Posterior vena cava (tissue), 2 donors: ENCODE measurements around the gene SERPINE1. TPM values are rescaled to one million over a fixed set of nuclear protein-coding genes. Genes with fewer than 3 reads are reported as not detected.
"Not testable (repeated sequence)": the region's sequence is repeated elsewhere in the genome, so short reads cannot be mapped to it uniquely, and the experiment has no call there.

Source experiments
- DNase-seq: peaks from one replicate; pipeline ENCODE4 v3.0.0-alpha.2; 2020; ENCODE audit warnings: low spot score
- intact Hi-C, 2 donors: fragments of 100-400 bp; cut with DNase I; formaldehyde crosslinking; loops; one replicate each; pipeline versions ENCODE4 v1.14.1 to v1.14.2; 2022 to 2023
- total RNA-seq, 2 donors: library from RNA; stranded (reverse); fragmentation: NEBNext Ultra II Directional; extraction: Animal tissue kit (Norgen Biotek cat#: 25700); gene quantifications; one replicate each; pipeline ENCODE4 v1.2.1, GENCODE V29; 2021
- donor health status: DM: yes; HTN: yes; CAD: no.
- donor health status: DM: yes; HTN: yes; CAD: no.

SERPINE1 gene
- total RNA-seq, 2 donors from 2014 or later = 77.3 to 240 TPM

DNA sequence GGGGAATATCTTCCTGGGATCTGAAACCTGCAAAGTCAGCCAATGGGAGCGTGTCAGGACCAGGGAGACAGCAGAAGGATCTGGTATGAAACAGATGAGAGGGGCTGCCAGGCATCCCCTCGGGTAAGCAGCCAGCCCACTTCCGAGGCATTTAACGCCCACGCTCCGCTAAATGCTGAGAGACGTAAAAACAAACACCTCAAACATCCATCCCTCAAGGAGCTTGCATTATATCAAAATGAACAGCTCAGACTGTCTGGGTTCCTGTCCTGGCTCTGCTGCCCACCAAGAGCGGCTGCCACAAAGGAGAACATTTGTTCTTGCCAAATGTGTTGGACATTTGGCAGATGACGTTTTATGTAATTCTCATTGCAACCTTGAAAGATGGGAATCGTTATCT lies 7.0 kb upstream of the SERPINE1 start:
- DNase-seq = no peak
- intact Hi-C loops = no loop called here

DNA sequence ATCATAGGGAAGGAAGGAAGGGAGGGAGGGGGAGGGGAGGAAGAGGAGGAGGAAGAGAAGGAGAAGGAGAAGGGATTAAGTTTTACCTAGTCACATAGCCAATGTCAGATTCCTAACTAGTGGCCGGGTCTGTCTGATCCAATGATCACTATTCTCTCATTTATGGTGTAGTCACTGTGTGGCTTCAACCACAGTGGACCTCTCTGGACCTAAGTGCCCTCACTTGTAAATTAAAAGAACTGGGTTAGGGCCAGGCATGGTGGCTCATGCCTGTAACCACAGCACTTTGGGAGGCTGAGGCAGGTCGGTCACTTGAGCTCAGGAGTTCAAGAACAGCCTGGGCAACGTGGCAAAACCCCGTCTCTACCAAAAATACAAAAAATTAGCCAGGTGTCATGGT lies 6.6 kb upstream of the SERPINE1 start:
- no peak for DNase-seq
- intact Hi-C loops = no loop called here

DNA sequence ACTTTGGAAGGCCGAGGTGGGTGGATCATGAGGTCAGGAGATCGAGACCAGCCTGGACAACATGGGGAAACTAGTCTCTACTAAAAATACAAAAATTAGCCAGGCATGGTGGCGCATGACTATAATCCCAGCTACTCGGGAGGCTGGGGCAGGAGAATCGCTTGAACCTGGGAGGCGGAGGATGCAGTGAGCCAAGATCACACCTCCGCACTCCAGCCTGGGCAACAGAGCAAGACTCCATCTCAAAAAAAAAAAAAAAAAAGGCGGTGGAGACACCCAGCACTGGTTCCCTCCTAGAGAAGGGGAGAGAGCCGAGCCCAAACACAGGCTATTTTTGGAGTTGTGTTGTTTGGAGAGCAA lies 5.3 kb upstream of the SERPINE1 start:
- DNase-seq, intact Hi-C loops: not testable (repeated sequence)

DNA sequence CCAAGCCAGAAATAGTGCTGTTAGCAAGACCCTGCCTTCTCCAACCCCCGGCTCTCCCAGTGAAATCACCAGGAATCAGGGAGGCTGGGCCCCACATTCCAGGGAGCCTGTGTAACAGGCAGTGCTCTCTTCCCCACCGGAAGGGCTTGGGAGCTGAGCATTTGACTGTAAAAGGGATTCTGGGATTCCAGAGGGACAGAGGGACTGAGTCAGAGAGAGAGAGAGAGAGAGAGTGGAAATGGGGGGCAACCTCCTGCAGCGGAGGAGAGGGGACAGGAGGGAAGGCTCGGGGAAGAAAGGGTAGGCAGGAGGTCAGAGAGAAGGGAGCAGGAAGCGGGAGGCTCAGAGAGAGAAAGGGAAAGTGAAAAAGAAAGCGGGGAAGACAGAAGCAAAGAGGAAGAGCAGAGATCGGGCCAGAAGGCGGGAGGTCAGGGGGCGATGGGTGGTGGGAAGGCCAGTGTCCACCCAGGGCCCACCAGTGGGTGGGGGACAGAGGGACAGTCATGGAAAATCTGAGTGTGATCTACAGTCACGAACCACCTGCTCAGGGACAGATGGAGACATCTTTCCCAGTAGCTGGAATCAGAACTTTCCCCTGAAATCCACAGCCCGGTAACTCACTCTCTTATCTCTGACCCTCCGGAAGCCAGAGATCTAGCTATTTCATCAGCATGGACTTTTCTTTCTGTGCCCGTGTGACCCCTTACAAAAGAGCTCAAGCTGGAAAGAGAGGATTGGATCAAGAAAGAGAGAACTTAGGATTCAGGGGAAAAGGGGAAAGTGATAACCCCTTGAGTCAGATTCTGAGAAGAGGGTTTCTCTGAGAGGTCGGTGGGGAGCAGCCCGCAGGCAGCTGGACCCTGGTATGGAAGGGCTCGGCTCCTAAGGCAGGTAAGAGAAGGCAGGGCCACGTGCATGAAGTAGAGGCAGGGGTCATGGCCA lies 4.6 kb upstream of the SERPINE1 start:
- peak; percentile 96 for DNase-seq
- intact Hi-C loops = no loop called here

DNA sequence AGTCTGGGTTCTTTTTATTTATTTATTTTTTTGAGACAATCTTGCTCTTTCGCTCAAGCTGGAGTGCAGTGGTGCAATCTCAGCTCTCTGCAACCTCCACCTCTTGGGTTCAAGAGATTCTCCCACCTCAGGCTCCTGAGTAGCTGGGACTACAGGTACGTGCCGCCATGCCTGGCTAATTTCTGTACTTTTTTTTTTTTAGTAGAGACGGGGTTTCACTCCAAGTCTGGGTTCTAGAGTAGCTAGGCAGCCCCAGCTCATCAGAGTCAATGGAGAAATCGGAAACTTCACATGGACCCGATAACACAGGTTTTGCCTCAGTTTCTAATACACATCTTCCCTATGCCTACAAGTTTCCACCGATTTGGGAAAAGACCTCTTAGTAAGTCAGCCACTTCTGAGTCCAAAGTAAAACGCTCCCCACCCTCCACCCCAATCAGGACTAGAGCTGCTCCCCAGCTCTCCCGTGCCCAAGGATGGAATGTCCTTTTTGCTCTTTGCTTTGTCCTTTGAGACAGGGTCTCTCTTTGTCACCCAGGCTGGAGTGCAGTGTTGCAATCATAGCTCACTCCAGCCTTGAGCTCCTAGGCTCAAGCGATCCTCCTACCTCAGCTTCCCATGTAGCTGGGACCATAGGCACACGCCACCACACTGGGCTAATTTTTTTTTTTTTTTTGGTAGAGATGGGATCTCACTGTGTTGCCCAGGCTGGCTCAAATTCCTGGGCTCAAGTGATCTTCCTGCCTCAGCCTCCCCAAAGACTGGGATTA lies 3.8 kb upstream of the SERPINE1 start:
- no peak for DNase-seq
- intact Hi-C loops = no loop called here

DNA sequence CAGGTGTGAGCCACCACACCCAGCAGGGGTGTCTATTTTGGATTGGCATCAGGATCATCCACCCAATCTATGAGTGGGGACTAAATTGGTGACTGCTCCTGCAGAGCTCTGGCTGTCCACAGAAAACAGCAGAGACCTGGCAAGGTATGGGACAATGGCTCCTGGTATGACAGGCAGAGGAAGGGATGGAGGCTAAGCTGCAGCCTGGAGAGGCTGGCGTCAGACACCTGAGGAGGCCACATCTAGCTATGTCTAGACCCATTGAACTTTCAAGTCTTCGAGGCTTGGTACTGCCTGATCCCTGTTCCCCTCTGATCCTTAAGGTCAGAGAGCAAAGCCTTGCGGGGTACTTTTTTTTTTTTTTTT lies 3.2 kb upstream of the SERPINE1 start:
- DNase-seq = no peak
- intact Hi-C loops = no loop called here

DNA sequence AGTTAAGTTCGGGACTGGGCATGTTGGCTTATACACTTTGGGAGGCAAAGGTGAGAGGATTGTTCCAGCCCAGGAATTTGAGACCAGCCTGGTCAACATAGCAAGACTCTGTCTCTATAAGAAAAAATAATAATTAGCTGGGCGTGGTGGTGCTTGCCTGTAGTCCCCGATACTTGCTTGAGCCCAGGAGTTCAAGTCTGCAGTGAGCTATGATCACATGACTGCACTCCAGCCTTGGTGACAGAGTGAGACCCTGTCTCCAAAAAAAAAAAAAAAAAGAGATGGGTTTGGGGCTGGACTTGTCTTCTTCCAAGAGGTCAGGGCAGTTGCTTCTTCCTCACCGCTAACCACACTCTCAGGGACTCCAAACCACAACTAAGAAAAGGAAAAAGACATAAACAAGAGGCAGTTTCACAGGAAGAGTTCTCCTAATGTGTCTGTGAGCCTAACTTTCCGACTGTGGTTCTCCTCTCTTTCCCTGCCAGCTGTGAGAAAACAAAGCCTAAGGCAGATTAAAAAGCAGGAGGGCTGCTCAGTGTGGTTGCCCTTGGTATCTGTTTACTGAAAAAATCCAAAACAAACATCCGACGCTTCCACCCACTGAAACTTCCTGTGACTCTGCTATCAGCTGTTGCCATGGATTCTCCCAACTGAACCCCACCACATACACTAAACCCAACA lies 2.4 kb upstream of the SERPINE1 start:
- no peak for DNase-seq
- intact Hi-C loops = no loop called here

DNA sequence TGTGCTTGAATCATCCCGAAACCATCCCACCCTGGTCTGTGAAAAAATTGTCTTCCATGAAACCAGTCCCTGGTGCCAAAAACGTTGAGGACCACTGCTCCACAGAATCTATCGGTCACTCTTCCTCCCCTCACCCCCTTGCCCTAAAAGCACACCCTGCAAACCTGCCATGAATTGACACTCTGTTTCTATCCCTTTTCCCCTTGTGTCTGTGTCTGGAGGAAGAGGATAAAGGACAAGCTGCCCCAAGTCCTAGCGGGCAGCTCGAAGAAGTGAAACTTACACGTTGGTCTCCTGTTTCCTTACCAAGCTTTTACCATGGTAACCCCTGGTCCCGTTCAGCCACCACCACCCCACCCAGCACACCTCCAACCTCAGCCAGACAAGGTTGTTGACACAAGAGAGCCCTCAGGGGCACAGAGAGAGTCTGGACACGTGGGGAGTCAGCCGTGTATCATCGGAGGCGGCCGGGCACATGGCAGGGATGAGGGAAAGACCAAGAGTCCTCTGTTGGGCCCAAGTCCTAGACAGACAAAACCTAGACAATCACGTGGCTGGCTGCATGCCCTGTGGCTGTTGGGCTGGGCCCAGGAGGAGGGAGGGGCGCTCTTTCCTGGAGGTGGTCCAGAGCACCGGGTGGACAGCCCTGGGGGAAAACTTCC lies 784 bp upstream of the SERPINE1 start:
- intact Hi-C loops = no loop called here
- peak; percentile 95 for DNase-seq

DNA sequence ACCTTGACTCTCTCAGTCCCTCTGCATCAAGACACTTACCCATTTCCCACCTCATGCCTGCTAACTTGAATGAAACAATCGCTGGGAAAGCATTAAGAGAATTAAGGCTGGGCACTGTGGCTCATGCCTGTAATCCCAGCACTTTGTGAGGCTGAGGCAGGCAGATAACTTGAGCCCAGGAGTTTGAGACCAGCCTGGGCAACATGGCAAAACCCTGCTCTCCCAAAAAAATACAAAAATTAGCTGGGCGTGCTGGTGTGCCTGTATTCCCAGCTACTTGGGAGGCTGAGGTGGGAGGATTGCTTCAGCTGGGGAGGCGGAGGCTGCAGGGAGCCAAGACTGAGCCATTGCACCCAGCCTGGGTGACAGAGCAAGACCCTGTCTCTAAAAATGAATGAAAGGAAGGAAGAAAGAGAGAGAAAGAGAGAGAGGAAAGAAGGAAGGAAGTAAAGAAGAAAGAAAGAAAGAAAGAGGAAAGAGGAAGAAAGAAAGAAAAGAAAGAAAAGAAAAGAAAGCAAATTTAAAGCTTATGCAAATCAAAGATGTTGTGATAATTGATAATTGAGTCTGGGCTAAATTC lies 646 bp downstream of the SERPINE1 start:
- no peak for DNase-seq
- intact Hi-C loops = no loop called here

DNA sequence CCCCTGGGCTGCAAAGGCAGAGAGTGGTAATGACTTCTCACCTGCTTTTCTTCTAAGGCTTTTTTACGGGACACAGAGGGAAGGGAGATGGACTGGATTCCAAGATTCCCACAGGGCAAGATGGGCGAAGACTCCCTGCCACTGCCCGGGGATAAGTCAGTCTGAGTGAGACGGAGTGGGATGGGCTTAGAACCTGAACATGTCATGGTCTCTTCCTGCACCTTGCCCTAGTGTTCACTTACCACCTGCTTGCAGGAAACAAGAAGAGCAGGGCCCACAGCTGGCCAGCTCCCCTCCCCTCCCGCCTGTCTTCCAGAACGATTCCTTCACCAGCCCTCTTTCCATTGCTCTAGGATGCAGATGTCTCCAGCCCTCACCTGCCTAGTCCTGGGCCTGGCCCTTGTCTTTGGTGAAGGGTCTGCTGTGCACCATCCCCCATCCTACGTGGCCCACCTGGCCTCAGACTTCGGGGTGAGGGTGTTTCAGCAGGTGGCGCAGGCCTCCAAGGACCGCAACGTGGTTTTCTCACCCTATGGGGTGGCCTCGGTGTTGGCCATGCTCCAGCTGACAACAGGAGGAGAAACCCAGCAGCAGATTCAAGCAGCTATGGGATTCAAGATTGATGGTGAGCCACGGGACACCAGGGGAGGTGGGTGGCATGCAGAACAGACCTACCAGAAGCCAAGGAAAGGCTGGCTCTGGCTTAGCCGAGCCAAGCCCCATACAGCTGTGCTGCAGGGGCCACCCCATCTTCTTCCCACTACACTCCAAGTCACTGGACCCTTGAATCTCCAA lies 1.3 kb downstream of the SERPINE1 start:
- intact Hi-C loops = no loop called here
- no peak for DNase-seq

DNA sequence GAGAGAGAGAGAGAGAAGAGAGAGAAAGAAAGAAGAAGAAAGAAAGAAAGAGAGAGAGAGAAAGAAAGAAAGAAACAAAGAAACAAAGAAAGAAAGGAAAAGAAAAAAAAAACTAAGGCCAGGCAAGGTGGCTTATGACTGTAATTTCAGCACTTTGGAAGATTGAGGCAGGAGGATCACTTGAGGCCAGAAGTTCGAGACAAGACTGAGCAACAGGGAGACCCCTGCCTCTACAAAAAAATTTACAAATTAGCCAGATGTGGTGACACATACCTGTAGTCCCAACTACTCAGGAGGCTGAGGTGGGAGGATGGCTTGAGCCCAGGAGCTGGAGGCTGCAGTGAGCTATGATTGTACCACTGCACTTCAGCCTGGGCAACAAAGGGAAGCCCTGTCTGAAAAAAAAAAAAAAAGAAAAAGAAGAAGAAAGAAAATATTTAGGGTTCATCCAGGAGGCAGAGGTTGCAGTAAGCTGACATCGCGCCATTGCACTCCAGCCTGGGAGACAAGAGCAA lies 2.8 kb downstream of the SERPINE1 start:
- intact Hi-C loops = loop anchor here (5.0 kb wide), 1 partner anchor 32 kb away; no protein-coding TSS in a partner anchor
- no peak for DNase-seq

DNA sequence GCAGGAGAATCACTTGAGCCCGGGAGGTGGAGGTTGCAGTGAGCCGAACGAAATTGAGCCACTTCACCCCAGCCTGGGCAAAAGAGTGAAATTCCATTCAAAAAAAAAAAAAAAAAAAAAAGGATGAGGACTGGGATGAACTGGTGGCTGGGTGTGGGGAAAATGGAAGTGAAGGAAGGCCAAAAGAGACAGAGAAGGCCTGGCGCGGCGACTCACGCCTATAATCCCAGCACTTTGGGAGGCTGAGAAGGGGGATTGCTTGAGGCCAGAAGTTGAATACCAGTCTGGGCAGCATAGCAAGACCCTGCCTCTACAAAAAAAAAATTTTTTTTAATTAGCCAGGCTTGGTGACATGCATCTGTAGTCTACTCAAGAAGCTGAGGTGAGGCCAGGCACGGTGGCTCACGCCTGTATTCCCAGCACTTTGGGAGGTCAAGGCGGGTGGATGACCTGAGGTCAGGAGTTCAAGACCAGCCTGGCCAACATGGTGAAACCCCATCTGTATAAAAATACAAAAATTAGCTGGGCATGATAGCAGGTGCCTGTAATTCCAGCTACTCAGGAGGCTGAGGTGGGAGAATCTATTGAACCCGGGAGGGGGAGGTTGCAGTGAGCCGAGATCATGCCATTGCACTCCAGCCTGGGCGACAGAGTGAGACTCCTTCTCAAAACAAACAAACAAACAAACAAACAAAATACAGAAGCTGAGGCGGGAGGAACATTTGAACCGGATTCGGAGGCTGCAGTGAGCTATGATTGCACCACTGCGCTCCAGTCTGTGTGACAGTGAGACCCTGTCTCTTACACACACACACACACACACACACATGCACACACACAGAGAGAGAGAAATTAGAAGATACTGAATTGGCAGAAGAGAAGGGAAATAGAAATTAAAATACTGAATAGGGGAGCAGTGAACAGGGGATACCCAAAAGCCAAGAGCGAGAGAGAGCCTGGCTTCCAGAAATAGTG lies 6.0 kb downstream of the SERPINE1 start:
- DNase-seq = not testable (repeated sequence)
- intact Hi-C loops = loop anchor here (5.0 kb wide), 1 partner anchor 36 kb away; no protein-coding TSS in a partner anchor

DNA sequence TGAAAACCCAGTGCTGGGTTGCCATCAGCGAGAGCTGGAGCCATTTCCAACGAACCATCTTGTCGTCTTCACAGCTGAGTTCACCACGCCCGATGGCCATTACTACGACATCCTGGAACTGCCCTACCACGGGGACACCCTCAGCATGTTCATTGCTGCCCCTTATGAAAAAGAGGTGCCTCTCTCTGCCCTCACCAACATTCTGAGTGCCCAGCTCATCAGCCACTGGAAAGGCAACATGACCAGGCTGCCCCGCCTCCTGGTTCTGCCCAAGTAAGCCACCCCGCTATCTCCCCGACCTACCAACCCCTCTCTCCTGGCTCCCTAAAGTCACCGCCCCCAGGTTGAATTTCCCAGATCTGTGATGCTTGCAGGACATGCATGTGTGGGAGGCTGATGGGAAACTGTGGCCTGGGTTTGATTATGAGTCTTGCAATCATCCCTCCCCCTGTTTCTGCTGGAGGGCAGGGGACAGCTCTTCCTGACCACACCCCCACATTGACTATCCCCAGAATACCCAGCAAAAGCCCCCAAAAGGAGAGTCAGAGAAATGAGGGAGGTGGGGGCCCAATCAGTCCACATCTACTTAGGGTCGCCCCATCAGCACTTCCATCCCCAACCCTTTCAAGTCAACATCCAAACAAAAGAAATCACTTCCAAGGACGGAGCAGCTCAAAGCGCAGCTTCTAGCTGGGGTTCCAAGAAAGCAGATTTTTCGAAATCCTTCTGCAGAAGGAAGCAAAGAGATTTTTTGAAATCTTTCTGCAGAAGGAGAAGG lies 6.9 kb downstream of the SERPINE1 start:
- no peak for DNase-seq
- intact Hi-C loops = loop anchor here (5.0 kb wide), 1 partner anchor 37 kb away; no protein-coding TSS in a partner anchor

DNA sequence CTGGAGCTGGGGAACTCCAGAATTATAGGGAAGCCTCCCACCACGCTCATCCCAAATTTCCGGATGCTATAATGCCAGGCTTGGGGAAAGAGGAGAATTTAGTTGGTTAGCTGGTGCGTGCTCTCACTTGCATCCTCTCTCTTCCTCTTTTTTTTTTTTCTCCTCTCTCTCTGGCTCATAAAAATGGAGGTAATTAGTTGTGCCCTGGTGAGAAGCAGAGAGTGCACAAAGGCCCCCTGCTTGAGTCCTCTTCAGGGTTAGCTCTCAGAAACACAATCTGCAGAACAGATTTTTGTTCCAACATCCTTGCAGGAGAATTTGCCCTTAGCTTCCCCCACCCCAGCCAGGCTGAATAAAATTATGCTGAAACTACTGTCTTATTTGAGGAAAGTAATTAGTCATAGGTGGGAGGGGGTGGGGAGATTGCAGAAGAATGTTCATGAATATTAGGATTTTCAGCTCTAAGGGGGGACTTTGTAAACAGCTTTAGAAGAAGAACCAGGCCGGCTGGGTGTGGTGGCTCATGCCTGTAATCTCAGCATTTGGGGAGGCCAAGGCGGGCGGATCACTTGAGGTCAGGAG lies 7.6 kb downstream of the SERPINE1 start:
- no peak for DNase-seq
- intact Hi-C loops = loop anchor here (5.0 kb wide), 1 partner anchor 37 kb away; no protein-coding TSS in a partner anchor

DNA sequence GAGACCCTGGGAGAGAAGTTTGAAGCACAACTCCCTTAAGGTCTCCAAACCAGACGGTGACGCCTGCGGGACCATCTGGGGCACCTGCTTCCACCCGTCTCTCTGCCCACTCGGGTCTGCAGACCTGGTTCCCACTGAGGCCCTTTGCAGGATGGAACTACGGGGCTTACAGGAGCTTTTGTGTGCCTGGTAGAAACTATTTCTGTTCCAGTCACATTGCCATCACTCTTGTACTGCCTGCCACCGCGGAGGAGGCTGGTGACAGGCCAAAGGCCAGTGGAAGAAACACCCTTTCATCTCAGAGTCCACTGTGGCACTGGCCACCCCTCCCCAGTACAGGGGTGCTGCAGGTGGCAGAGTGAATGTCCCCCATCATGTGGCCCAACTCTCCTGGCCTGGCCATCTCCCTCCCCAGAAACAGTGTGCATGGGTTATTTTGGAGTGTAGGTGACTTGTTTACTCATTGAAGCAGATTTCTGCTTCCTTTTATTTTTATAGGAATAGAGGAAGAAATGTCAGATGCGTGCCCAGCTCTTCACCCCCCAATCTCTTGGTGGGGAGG lies 10.8 kb downstream of the SERPINE1 start:
- intact Hi-C loops = loop anchor here in 1 of 2 donors (5.0 kb wide), 1 partner anchor 50 kb away; the partner anchor contains the start of gene TRIM56
- DNase-seq = no peak
